ENCODE measurements around the gene PABPC1L. TPM values are rescaled to one million over a fixed set of nuclear protein-coding genes. Genes with fewer than 3 reads are reported as not detected.
A peak's percentile ranks its signal among the peaks of the same experiment; 100 is the strongest.

The PABPC1L gene
- total and polyA plus RNA-seq, 2 of the 13 experiments (the other 11 are each of a cell fraction or from before 2014, with no cell fraction given): 30.8 to 252 TPM

GRCh38 chr20:44885392-44886265, 24.2 kb upstream of the PABPC1L start, which contains the start of gene YWHAB (continued):
- peak; percentile 13; the same call in 1 of the 2 replicates for TF ChIP-seq DZIP1 (CRISPR knock-in tag; IDR thresholded peaks at IDR 0.05)
- TF ChIP-seq ZNF503 (CRISPR knock-in tag; IDR thresholded peaks at IDR 0.05): peak; percentile 60; the same call in 1 of the 2 replicates
- TF ChIP-seq NAIF1 (CRISPR knock-in tag; IDR thresholded peaks at IDR 0.05; ENCODE audit: borderline replicate concordance): peak; percentile 98
- TF ChIP-seq ZNF512 (CRISPR knock-in tag; IDR thresholded peaks at IDR 0.05): no peak
- TF ChIP-seq SMYD3 (CRISPR knock-in tag; IDR thresholded peaks at IDR 0.05): no peak
- TF ChIP-seq NFIB (CRISPR knock-in tag; IDR thresholded peaks at IDR 0.05; ENCODE audit: borderline replicate concordance): no peak
- TF ChIP-seq TRIM24 (CRISPR knock-in tag; IDR thresholded peaks at IDR 0.05): 0 out of 2 replicates have a peak, but pooled peaks have one; percentile 9
- peak; percentile 84; the same call in 1 of the 2 replicates for TF ChIP-seq ZMAT3 (CRISPR knock-in tag; conservative IDR thresholded peaks at IDR 0.05)
- no peak for TF ChIP-seq ZNF720 (CRISPR knock-in tag; IDR thresholded peaks at IDR 0.05)
- no peak for TF ChIP-seq ZNF737 (CRISPR knock-in tag; IDR thresholded peaks at IDR 0.05; ENCODE audit: borderline replicate concordance)
- TF ChIP-seq ZZZ3 (CRISPR knock-in tag; IDR thresholded peaks at IDR 0.05; ENCODE audit: borderline replicate concordance): no peak; the same call in 1 of the 2 replicates
- peak; percentile 86 for TF ChIP-seq ZNF331 (CRISPR knock-in tag; IDR thresholded peaks at IDR 0.05)
- TF ChIP-seq NFYC (CRISPR knock-in tag; IDR thresholded peaks at IDR 0.05): peak; percentile 96
- TF ChIP-seq ATF3 (CRISPR knock-in tag; IDR thresholded peaks at IDR 0.05): 0 out of 2 replicates have a peak, but pooled peaks have one; percentile 4
- TF ChIP-seq E2F5 (CRISPR knock-in tag; conservative IDR thresholded peaks at IDR 0.05): peak; percentile 45; the same call in 1 of the 2 replicates
- peak; percentile 56; the same call in 1 of the 2 replicates for TF ChIP-seq SATB2 (CRISPR knock-in tag; IDR thresholded peaks at IDR 0.05)
- peak; percentile 24 for TF ChIP-seq CTCF (CRISPR knock-in tag; IDR thresholded peaks at IDR 0.05)
- no peak for TF ChIP-seq ZNF496 (CRISPR knock-in tag; IDR thresholded peaks at IDR 0.05; ENCODE audit: insufficient replicate concordance)

Data from HepG2 (cell line).